Peyer's patch (tissue), 4 donors: ENCODE results near the gene PTGIR.

Experiments used
- POLR2A ChIP-seq, 2 donors: fragments of 450-650 bp; IDR thresholded peaks; one replicate each; pipeline ENCODE4 v1.5.1; 2017; ENCODE audit warnings: antibody characterized with exemption in 2 of 2, mild to moderate bottlenecking in 2 of 2, moderate library complexity in 2 of 2
- TF ChIP-seq, protein P1 (sequence below), 6 experiments: fragments of 450-650 bp in 4 of 6; fragments of 200-600 bp in 2 of 6; sonication (generic) in 1 of 6; IDR thresholded peaks; one replicate each; pipeline ENCODE4 v1.5.1; 2017 to 2019; ENCODE audit warnings: antibody characterized with exemption in 6 of 6, mild to moderate bottlenecking in 3 of 6, moderate library complexity in 1 of 6

DNA sequence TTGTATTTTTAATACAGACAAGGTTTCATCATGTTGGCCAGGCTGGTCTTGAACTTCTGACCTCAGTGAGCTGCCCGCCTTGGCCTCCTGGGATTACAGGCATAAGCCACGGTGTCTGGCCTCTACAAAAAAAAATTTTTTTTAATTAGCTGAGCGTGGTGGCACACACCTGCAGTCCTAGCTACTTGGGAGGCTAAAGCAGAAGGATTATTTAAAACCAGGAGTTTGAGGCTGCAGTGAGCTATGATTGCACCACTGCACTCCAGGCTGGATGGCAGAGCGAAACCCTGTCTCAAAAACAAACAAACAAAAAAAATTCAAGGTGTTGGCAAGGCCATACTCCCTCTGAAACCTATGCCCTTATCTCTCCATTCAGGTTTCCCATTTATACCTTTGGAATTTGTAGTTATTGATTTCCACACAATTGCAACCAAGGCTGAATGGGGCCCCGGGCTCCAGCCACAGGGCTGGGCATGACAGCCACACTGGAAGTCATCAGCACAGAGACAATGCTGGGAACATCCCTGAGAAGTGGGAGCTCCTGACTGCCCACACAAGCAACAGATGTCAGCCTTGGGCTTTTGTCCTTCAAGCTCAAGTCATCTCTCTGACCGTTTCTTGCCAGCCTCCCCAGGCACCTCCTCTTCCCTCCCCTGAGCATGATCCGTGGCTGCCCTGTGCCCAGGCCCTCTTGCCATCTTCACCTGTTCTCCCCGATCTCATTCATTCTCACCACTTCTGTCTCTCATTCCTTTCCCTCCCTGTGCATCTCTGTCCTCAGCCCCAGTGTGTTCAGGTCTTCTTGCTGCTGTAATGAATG lies 51.0 kb downstream of the PTGIR start:
- no peak for TF ChIP-seq POLR2A (IDR thresholded peaks at IDR 0.05)
- TF ChIP-seq, protein P1, sequence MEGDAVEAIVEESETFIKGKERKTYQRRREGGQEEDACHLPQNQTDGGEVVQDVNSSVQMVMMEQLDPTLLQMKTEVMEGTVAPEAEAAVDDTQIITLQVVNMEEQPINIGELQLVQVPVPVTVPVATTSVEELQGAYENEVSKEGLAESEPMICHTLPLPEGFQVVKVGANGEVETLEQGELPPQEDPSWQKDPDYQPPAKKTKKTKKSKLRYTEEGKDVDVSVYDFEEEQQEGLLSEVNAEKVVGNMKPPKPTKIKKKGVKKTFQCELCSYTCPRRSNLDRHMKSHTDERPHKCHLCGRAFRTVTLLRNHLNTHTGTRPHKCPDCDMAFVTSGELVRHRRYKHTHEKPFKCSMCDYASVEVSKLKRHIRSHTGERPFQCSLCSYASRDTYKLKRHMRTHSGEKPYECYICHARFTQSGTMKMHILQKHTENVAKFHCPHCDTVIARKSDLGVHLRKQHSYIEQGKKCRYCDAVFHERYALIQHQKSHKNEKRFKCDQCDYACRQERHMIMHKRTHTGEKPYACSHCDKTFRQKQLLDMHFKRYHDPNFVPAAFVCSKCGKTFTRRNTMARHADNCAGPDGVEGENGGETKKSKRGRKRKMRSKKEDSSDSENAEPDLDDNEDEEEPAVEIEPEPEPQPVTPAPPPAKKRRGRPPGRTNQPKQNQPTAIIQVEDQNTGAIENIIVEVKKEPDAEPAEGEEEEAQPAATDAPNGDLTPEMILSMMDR (IDR thresholded peaks at IDR 0.05) = no peak
